ENCODE measurements around the gene PODN.

DNA sequence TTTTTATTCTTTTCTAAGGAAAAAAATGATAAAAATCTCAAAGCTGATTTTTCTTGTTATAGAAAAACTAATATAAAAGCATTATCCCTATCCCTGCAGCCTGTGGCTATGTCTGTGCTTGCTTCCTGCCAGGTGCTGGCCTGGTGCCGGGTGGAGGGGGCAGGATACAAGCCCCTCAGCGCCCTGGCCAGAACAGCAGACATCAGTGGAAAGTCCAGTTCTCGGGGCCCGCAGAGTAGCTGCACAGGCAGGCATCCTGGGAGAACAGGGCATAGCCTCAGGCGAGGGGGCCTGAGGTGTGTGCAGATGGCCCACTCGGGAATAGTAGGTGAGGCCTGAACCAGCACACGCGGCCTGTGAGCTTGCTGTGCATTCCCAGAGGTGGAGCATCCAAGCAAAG lies 23.4 kb downstream of the PODN start:
- TF ChIP-seq POLR2A (IDR thresholded peaks at IDR 0.05) (no peak), CTCF (IDR thresholded peaks at IDR 0.05) (no peak), POLR2AphosphoS5 (IDR thresholded peaks at IDR 0.05) (no peak)
